HG02623 (cell line): ENCODE data around the gene FILIP1L.

ENCODE experiments used
- ATAC-seq: cut with Tn5 transposase; IDR thresholded peaks from one replicate; pipeline ENCODE4 v1.9.1; 2021; ENCODE audit warnings: moderate library complexity; ENCODE audit not compliant: unreplicated experiment

FILIP1L gene

GRCh38 chr3:99900248-99900647 lies 214.1 kb downstream of the FILIP1L start:
- ATAC-seq, result no peak

GRCh38 chr3:99899603-99900002 lies 214.7 kb downstream of the FILIP1L start:
- ATAC-seq, result no peak

- no peak for ATAC-seq
Observed at GRCh38 chr3:99896482-99896881, 217.8 kb downstream of the FILIP1L start.

GRCh38 chr3:99895703-99896441 lies 218.4 kb downstream of the FILIP1L start:
- ATAC-seq, result no peak

GRCh38 chr3:99895131-99895696 lies 219.1 kb downstream of the FILIP1L start:
- ATAC-seq, result no peak

- no peak for ATAC-seq
Observed at GRCh38 chr3:99892332-99892731, 222.0 kb downstream of the FILIP1L start.

- no peak for ATAC-seq
Observed at GRCh38 chr3:99891610-99892285, 222.6 kb downstream of the FILIP1L start.

- no peak for ATAC-seq
Observed at GRCh38 chr3:99885851-99886250, 228.4 kb downstream of the FILIP1L start.

GRCh38 chr3:99885085-99885484 lies 229.2 kb downstream of the FILIP1L start:
- ATAC-seq, result no peak

- no peak for ATAC-seq
Observed at GRCh38 chr3:99884484-99884883, 229.8 kb downstream of the FILIP1L start.

- ATAC-seq, result no peak
Observed at GRCh38 chr3:99883693-99884092, 230.6 kb downstream of the FILIP1L start.

GRCh38 chr3:99883138-99883461 lies 231.2 kb downstream of the FILIP1L start:
- ATAC-seq, result no peak

GRCh38 chr3:99882436-99883137 lies 231.7 kb downstream of the FILIP1L start:
- no peak for ATAC-seq

GRCh38 chr3:99881121-99881524 lies 233.2 kb downstream of the FILIP1L start:
- ATAC-seq, result no peak

- ATAC-seq, result no peak
Observed at GRCh38 chr3:99879275-99879674, 235.0 kb downstream of the FILIP1L start.

- peak; percentile 44 for ATAC-seq
Observed at GRCh38 chr3:99878005-99878404, 236.3 kb downstream of the FILIP1L start.

- ATAC-seq, result no peak
Observed at GRCh38 chr3:99877031-99877579, 237.2 kb downstream of the FILIP1L start.

GRCh38 chr3:99875929-99876841 lies 238.1 kb downstream of the FILIP1L start:
- ATAC-seq, result peak; percentile 83

- ATAC-seq, result no peak
Observed at GRCh38 chr3:99875581-99875928, 238.7 kb downstream of the FILIP1L start.

- no peak for ATAC-seq
Observed at GRCh38 chr3:99874237-99875002, 239.9 kb downstream of the FILIP1L start.
